NAMALWA (cell line): ENCODE results near the gene ISG20.
A peak's percentile ranks its signal among the peaks of the same experiment; 100 is the strongest.

ENCODE experiments used
- DNase-seq: peaks from one replicate; pipeline ENCODE4 v3.0.0-alpha.2; 2015; ENCODE audit warnings: low spot score

ISG20 gene

DNA sequence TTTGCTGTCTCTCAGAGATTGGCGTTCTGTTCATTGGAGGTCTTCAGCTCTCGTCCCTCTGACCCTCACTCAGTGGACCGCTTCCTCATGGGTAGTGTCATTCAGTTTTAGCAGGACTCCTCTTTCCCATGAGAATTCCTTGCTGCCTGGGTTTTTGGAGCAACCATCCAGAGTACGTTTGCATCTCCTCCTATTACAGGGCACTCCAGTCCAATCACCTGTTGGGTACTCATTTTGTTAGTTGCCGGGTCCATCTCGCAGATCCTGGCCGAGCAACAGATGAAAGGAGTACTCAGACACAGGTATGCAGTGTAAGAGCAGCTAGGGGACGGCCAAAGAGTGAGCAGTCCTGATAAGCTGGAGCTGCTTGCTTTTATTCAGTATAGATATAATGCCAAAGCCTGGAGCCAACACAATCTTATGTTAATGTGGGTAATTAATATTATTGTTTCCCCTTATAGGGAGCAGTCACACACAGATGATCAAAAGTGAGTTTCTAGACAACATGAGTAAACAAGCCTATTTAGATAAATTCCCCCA is 49.6 kb downstream of the ISG20 start:
- DNase-seq, result no peak

DNA sequence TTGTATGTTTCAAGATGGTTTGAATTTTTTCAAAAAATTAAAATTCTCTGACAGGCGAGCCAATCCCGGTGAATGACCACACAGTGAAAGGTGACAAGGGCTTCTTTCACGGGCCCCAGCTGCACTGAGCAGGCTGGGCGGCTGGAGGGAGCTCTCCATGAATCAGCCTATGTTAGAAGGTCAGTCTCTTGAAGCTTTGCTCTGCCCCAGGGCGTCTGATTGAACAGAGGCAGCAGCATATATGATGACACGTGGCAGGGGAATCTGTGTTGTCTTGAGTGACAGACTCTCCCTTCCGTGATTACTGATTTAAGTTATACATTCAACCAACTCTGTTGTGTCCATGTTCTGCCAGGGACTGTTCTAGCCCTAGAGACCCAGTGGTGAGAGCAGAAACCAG is 51.5 kb downstream of the ISG20 start:
- DNase-seq, result no peak

DNA sequence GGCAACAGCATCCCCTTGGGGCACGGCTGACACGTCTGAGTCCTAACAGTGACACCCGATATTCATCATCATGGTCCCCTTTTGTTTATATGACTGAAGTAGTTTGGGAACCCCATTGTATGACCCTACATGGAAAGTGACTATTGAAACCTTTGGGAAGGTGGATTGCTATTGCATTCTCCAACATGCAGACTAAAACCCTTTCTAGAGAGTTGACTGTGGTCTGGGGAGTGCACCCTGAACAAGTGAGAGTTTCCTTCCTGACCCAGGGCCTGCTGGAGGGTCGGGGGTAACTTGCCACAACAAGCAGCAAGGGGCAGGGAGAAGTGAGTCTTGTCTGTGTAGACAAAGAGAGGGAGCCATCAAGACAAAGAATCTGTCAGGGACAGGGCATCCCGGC is 54.4 kb downstream of the ISG20 start:
- no peak for DNase-seq

DNA sequence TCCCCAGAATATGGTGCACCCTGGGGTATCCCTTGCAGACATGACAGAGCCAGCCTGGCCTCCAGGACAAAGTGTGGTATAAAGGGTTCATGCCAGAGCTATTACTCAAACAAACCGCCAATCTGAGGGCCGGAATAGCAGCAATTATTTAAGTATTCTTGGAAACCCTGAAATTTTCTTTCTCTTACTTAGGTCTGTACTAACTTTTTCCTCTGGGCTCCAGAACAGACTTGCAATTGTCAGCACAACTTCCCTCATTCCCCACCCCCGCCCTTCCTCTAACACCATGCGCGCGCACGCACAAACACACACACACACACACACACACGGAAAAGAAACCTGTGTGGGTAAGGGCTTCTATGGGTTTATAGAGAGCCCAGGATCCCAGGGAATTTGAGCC is 56.3 kb downstream of the ISG20 start:
- no peak for DNase-seq

DNA sequence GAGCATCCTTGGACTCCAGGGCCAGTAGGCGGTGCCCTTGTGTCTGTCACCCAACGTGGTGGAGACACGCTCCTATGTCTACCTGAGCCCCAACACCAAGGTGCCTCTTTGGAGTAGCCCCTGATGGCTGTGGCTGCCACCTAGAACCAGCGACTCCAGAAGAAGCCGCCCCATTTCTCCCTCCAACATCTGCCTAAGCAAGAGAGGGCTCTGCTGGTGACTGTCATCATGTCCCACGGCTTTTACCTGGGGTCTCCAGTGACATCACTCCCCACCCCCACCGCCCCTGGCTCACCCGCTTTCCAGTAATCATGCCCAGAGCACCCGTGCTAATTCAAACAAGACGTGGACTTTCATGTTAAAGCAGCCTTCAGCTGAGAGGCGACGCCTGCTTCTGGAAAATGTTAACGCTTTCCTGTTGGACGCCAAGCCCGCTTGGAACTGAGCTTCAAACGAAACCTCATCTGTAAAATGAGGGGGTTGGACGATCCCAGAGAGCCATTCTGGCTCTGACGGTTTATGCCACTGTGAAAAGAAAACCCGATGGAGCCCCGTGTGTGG is 57.0 kb downstream of the ISG20 start:
- DNase-seq, result no peak

DNA sequence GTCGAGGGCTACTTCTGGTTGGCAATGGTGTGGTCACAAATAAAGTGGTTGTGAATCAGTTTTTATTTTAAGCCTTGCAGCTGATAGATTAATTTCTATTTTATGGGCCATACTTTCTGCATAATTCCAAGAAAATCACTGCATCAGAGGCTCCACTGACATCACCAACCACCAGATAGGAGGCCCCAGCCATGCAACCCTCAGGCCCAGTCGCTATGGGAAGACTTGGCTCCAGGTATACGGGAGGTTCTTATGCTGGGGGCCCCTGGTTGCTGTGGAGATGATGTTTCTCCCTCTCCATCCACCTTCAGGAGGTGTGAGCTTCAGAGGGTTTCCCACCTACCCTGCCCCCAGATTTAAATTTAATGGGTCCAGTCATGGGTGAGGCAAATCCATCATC is 57.4 kb downstream of the ISG20 start:
- DNase-seq, result no peak

DNA sequence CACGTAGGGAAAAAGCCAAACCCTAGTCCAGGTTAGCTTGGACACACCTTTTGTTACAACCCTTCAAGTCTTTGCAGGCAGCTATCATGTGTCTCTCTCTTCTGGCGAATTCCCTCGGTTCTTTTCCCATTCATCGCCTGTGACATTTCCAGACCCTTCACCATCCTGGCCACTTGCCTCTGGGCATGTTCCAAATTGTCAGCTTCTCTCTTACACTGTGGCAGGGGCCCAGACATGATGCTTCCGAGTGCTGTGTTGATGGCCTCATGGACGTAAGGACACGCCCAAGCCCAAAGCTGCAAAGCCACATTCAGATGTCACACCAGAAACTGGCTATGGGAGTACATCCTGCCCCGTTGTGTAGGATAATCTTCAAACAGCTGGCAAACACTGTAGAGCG is 58.5 kb downstream of the ISG20 start:
- no peak for DNase-seq

DNA sequence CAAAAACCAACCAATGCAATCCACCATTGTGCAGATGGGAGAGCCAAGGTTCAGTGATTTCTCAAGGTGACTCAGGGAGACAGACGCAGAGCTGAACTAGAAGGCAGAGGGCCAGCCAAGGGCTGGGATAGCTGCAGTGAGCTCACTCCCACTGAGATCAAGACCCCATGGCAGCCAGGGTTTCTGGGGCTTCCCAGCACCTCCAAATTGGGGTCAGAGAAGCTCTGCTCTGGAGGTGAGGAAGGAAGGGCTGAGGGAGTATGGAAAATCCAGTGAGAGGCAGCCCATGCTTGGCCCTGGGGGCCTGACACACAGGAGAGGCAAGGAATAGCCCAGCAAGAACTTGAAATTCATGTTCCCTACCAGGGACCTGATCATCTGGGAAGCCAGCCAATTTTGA is 61.0 kb downstream of the ISG20 start:
- no peak for DNase-seq

DNA sequence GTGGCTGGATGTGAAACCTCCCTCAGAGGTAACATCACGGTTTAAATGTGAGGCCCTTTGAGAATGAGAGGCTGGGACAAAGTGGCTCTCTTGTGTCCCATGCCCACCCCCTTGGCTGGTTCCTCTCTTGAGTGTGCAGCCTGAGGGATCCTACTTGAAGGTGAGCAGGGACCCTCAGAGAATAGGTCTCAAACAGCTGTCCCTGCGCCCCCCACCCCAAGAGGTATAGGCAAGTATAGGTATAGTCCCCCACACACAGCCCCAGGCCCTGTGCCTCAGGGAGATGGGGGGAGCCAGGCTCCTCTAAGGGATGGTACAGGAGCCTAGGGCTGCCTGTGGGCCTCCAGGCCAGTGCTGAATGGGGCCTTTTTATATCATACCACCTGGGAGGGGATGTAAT is 61.9 kb downstream of the ISG20 start:
- no peak for DNase-seq

DNA sequence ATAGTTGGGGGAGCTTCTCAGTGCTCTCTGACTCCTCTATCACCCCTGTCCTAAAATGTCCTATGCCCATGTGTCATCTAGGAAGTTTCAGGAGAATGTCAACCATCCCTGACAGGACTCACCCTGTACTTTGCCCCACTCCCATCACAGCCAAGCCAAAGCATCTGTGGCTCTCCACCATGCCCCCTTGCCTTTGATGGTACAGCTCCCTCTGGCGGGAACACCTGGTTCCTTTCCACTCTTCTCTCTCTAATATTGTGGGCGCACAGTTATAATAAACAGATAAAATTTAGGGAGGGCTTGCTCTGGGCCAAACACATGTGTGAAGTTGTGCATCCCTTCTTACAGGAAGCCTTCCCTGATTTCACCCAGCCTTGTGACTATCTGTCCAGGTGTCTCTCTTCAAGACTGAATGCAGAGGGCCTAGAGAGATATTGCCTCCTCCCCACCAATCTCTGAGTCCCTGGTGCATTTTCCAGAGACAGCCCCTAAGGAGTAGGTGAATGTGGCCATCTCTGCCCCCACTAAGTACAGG is 62.8 kb downstream of the ISG20 start:
- DNase-seq, result peak; percentile 73

DNA sequence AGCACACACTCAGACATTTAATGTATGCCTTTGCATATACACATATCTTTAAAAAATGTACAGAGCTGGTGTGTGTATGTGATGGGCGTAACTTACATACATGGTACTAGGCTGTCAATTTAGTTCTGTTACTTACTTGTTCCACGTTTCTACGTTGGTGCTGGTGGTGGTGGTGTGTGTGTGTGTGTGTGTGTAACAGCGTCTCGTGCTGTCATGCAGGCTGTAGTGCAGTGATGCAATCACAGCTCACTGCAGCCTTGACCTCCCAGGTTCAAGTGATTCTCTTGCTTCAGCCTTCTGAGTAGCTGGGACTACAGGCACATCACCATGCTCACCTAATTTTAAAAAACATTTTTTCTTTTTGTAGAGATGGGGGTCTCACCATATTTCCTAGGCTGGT is 64.2 kb downstream of the ISG20 start:
- DNase-seq, result no peak

DNA sequence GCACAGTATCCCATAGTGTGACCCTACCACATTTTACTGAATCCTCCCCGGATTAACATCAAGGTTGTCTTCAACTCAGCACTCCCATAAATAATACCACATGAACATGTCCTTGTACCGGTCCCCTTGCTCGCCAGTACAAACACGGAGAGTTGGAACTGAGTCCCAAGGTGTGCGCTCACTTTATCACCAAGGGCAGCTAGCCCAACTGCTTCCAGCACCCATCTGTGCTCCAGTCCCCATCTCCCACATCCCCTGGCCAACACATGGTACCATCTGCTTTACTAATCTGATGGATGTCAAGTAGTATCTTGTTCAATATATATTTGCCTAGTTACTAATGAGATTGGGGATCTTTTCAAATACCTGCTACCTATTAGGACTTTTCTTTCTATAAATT is 64.7 kb downstream of the ISG20 start:
- no peak for DNase-seq

DNA sequence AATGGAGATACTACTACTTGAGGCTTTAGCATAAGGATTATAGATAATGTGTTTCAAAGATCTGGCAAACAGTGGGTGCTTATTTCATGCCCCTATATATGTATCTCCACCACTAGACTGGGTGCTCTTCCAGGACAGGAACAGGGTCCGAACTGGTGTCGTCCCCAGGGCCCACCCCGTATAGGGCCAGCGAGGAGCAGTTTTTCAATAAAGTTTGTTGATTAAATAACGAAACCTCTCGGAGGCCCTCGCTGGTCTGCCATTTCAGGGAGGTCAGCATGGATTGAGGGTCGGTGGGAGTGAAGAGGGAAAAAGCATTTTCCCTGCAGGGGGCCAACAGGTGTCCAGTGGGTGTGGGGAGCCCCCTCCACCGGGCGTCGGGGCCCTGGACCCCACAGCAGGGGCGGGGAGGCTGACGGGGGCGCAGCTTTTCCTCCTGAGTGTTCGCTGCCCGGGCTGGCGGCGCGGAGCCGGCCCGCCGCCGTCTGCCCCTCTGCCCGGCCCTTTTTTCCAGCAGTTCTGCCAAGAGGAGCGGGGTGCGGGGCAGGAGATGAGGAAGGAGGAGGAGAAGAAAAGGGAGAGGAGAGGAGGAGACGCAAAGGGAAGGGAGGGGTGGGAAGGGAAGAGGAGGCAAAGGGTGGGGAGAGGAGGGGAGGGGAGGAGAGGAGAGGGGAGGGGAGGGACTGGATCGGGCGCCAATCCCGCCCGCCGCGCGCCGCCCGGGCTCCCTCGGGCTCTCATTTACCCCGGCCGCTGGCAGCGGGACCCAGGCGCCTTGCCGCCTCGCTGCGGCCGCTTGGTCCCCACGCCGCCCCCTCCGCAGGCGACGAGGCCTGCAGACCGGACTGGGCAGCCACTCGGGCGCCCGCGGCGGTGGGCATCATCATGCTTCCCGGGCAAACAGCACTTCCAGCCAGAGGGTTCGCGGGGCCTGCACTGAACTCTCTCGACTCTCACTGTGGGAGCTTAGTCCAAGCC is 66.3 kb downstream of the ISG20 start:
- DNase-seq, result no peak

DNA sequence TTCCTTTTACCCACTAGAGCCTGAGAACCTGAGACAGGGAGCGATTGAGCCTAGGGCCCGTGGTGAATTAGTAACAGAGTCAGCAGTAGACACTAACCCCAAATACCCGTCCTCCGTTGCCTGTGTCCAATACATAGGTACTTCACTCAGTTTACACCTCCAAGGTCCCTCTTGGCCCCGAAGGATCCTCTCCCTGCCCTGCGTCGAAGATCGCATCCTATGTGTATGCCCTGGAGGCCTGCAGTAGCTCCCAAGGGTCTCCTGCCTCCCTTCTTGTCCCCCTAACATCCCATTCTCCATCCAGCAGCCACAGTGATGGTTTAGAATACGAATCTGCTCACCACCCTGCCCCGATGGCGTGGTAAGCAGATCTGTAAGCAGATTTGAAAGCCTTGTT is 67.0 kb downstream of the ISG20 start:
- no peak for DNase-seq
